WERI-Rb-1 (cell line): ENCODE results near the gene OXTR.

ENCODE experiments used
- DNase-seq: peaks from one replicate; pipeline ENCODE4 v3.0.0-alpha.2; 2020
- H3K27ac ChIP-seq: fragments of 250-450 bp; sonication (Bioruptor Pico); 2 replicates; pipeline ENCODE4 v1.5.1; 2020; ENCODE audit warnings: mild to moderate bottlenecking, moderate library complexity
- H3K27me3 ChIP-seq: fragments of 250-450 bp; sonication (Bioruptor Pico); 2 replicates; pipeline ENCODE4 v1.5.1; 2021; ENCODE audit warnings: mild to moderate bottlenecking, low read depth, moderate library complexity; ENCODE audit not compliant: insufficient read depth, severe bottlenecking
- H3K36me3 ChIP-seq: fragments of 250-450 bp; sonication (Bioruptor Pico); 2 replicates; pipeline ENCODE4 v1.5.1; 2020; ENCODE audit warnings: mild to moderate bottlenecking, moderate library complexity
- H3K4me3 ChIP-seq: 2 replicates; pipeline ENCODE4 v1.5.1; 2011; ENCODE audit warnings: low read depth, mild to moderate bottlenecking, control low read depth, low read length
- H3K9me3 ChIP-seq: fragments of 250-450 bp; sonication (Bioruptor Pico); 2 replicates; pipeline ENCODE4 v1.5.1; 2021; ENCODE audit warnings: mild to moderate bottlenecking, moderate library complexity; ENCODE audit not compliant: severe bottlenecking
- TF ChIP-seq, protein P1 (sequence below): IDR thresholded peaks from 2 replicates; pipeline ENCODE4 v1.5.1; 2011; ENCODE audit warnings: low read depth, mild to moderate bottlenecking, control low read depth, inconsistent platforms, low read length

The OXTR gene

DNA sequence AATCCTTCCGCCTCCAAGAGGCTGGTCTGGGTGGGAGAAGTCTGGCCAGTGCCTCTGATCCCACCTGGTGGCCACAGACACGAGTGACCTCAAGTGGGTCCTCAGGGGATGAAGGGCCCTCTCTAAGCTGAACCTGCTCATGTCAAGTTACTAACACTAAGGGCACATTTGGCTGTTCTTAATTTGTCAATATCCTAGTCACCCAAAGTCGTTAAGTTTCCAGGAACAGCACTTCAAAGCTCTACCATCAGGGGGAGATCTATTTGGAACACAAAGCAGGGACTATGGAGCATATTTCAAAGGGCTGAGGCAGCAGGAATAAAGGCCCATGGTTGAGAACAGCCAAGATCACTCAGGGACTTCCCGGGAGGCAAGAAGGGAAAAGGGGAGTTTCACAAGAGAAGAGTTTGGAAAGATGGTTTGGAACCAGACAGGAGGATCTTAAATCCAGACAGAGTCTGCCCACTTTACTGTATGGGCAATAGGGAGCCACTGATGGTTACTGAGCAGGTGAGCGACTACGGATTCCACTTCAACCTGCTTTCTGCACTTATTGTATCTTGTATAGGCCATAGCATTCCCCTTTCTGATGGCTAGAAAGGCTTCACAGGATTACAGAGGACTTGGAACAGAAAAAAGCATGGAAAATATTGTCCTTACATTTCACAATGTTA is 13.7 kb downstream of the OXTR start:
- peak; percentile 37 for DNase-seq
- H3K27me3 ChIP-seq: no peaks in the 10 kb centered on the region
- TF ChIP-seq, protein P1, sequence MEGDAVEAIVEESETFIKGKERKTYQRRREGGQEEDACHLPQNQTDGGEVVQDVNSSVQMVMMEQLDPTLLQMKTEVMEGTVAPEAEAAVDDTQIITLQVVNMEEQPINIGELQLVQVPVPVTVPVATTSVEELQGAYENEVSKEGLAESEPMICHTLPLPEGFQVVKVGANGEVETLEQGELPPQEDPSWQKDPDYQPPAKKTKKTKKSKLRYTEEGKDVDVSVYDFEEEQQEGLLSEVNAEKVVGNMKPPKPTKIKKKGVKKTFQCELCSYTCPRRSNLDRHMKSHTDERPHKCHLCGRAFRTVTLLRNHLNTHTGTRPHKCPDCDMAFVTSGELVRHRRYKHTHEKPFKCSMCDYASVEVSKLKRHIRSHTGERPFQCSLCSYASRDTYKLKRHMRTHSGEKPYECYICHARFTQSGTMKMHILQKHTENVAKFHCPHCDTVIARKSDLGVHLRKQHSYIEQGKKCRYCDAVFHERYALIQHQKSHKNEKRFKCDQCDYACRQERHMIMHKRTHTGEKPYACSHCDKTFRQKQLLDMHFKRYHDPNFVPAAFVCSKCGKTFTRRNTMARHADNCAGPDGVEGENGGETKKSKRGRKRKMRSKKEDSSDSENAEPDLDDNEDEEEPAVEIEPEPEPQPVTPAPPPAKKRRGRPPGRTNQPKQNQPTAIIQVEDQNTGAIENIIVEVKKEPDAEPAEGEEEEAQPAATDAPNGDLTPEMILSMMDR: peak; percentile 43

DNA sequence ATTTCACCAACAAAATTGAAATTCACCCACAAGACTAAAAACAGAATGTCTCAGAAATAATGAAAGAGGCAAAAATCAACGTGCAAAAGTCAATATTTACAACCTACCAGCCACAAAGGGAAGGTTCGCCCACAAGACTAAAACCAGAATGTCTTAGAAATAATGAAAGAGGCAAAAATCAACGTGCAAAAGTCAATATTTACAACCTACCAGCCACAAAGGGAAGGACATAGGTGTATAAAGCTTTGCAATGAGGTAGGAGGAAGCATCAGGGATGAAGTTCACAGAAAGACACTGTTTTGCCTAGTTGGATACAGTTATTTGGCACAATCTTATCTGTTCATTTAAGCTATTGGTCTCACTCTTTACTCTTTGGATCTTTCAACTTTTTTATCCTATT is 14.3 kb downstream of the OXTR start:
- Histone ChIP-seq H3K4me3 (no peak overlapping the region), H3K36me3 (peaks cover 3% of the 10 kb centered on the region; the same call in 1 of the 2 replicates), H3K27ac (no peak overlapping the region), H3K27me3 (no peaks in the 10 kb centered on the region), H3K9me3 (no peaks in the 10 kb centered on the region)
- TF ChIP-seq, protein P1: no peak
- DNase-seq: no peak

More for the DNA sequence above, 13.7 kb downstream of the OXTR start:
- Histone ChIP-seq H3K36me3 (peaks cover under 1% of the 10 kb centered on the region; the same call in 1 of the 2 replicates), H3K27ac (no peak overlapping the region), H3K9me3 (no peaks in the 10 kb centered on the region), H3K4me3 (no peak overlapping the region)

DNA sequence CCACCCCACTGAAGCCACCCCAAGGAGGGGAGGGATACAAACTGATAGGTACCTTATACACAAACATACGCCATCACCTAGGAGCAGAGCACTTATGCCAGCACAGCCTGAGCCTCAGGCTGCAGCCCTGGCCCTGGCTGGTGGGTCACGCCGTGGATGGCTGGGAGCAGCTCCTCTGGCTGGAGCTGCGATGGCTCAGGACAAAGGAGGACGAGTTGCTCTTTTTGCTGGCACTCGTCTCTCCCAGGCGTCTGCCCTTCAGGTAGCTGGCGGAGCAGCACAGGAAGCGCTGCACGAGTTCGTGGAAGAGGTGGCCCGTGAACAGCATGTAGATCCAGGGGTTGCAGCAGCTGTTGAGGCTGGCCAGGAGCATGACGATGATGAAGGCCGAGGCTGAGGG is 16.6 kb downstream of the OXTR start:
- no peak overlapping the region for H3K27ac ChIP-seq
- TF ChIP-seq, protein P1: no peak
- no peak for DNase-seq

DNA sequence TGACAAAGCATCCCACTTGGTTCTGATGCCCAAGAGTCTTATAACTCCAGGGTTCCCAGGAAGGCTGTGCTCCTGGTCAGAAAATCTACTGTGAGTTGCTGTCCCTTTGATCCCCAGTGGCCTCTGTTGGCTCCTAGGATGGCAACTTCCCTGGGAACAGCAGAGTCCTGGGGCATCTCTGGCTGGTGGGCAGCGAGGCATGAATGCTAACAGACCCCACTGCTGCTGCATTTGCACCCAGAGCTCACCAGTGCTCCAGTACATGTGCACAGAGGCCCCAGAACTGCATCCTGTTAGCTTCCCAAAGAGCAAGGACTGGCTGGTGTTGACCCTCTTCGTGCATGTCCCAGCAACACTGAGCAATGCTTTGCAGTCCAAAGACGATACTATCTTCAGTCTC is 20.1 kb downstream of the OXTR start:
- no peaks in the 10 kb centered on the region for H3K27me3 ChIP-seq
- DNase-seq: no peak
- H3K4me3 ChIP-seq: no peak overlapping the region
- TF ChIP-seq, protein P1: no peak
- no peaks in the 10 kb centered on the region for H3K9me3 ChIP-seq
- H3K36me3 ChIP-seq: peaks cover 3% of the 10 kb centered on the region; the same call in 1 of the 2 replicates
- H3K27ac ChIP-seq: no peak overlapping the region

More for the DNA sequence above, 16.6 kb downstream of the OXTR start:
- H3K36me3 ChIP-seq: peaks cover 3% of the 10 kb centered on the region; the same call in 1 of the 2 replicates
- H3K4me3 ChIP-seq: no peak overlapping the region
- H3K9me3 ChIP-seq: no peaks in the 10 kb centered on the region
- H3K27me3 ChIP-seq: no peaks in the 10 kb centered on the region

DNA sequence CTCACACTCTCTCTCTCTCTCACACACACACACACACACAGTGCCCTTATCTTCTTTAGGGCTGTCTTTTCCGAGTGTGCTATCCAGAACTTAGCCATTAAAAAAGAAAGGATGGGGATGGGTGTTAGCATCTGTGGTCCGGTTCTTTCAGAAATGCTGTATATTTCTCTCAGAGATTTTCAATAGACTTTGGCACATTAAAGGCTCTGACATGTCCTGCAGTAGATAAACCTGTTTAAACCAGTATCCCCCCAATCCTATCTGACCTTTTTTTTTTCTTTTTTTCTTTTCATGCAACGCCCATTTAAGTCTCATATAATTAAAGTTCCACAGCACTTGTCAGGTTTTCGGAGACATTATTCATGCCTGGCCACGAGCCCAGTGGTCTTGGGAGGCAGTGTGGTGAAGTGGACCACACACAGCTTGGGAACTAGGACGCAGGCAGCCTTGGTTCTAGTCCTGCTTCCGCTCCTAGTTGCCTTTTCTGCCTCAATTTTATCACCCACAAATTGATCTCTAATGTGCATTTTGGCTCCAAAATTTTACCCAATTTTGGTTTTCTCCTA is 22.6 kb downstream of the OXTR start:
- Histone ChIP-seq H3K36me3 (peaks cover 3% of the 10 kb centered on the region; the same call in 1 of the 2 replicates), H3K4me3 (no peak overlapping the region), H3K27ac (no peak overlapping the region), H3K27me3 (no peaks in the 10 kb centered on the region), H3K9me3 (no peaks in the 10 kb centered on the region)
- no peak for DNase-seq
- TF ChIP-seq, protein P1: no peak
